C4-2B (cell line): Measurements from ENCODE around the gene COPRS.

ENCODE experiments used
- ZFX ChIP-seq: fragments of 450-650 bp; IDR thresholded peaks from 2 replicates; pipeline ENCODE4 v1.6.1; 2017
- TF ChIP-seq, protein P1 (sequence below): fragments of 450-650 bp; conservative IDR thresholded peaks from 2 replicates; pipeline ENCODE4 v1.5.1; 2017; ENCODE audit warnings: mild to moderate bottlenecking

DNA sequence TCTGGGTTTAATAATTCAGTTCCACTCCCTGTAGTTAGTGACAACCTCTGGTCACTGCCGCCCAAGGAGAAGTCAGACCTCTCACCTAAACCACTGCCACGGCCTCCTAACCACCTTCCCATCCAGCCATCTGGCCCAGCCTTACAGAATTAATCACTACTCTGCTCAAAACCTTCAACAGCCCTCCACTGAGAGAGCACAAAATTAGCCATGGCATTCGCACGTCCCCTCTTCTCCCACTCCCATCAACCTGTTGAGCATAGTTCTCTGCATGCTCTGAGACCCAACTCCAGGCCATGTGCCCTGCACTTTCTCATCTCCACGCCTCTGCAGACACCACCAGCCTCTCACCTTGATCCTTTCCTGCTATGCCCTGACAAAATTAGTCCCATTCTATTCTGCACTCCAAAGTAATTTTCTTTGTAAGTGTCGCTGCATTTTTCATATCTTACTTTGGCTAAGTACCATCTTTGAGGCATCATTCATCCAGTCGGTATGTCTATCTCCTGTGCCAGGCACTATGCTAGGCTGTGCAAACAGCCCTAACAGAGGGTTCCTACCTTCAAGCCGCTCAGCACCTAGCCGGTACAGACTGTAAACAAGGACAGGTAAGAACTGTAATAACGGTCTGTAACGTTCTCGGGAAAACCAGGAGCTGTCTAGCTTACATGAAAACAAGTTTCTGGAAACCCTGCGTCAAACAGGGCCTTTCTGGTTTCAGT lies 963 bp downstream of the COPRS start:
- TF ChIP-seq, protein P1, sequence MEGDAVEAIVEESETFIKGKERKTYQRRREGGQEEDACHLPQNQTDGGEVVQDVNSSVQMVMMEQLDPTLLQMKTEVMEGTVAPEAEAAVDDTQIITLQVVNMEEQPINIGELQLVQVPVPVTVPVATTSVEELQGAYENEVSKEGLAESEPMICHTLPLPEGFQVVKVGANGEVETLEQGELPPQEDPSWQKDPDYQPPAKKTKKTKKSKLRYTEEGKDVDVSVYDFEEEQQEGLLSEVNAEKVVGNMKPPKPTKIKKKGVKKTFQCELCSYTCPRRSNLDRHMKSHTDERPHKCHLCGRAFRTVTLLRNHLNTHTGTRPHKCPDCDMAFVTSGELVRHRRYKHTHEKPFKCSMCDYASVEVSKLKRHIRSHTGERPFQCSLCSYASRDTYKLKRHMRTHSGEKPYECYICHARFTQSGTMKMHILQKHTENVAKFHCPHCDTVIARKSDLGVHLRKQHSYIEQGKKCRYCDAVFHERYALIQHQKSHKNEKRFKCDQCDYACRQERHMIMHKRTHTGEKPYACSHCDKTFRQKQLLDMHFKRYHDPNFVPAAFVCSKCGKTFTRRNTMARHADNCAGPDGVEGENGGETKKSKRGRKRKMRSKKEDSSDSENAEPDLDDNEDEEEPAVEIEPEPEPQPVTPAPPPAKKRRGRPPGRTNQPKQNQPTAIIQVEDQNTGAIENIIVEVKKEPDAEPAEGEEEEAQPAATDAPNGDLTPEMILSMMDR = no peak
- no peak for TF ChIP-seq ZFX
